K562 (cell line): Measurements from ENCODE around the gene STARD8. TPM values are rescaled to one million over a fixed set of nuclear protein-coding genes. Genes with fewer than 3 reads are reported as not detected.
A peak's percentile ranks its signal among the peaks of the same experiment; 100 is the strongest.

ENCODE experiments used
- CTBP1 ChIP-seq: fragments of 450-650 bp; IDR thresholded peaks from 2 replicates; pipeline ENCODE4 v1.6.1; 2016; ENCODE audit warnings: borderline replicate concordance
- E4F1 ChIP-seq: fragments of 250-450 bp; sonication (Bioruptor Pico); IDR thresholded peaks from 2 replicates; pipeline ENCODE4 v1.5.0; 2021; ENCODE audit warnings: mild to moderate bottlenecking, borderline replicate concordance
- HDAC1 ChIP-seq, 2 experiments: fragments of 450-650 bp; IDR thresholded peaks; 2 replicates each; pipeline ENCODE4 v1.6.1; 2016 to 2017; ENCODE audit warnings: inconsistent platforms in 1 of 2, mild to moderate bottlenecking in 1 of 2, moderate library complexity in 1 of 2
- HMGN3 ChIP-seq: IDR thresholded peaks from 2 replicates; pipeline ENCODE4 v1.6.1; 2011; ENCODE audit warnings: borderline replicate concordance, low read depth, mild to moderate bottlenecking, mixed read lengths, low read length; ENCODE audit not compliant: insufficient read length; ENCODE audit errors: extremely low read depth
- HNRNPK ChIP-seq: fragments of 200-400 bp; formaldehyde crosslinking; IDR thresholded peaks from one replicate; pipeline ENCODE4 v1.6.1; 2018; ENCODE audit warnings: mild to moderate bottlenecking, low read depth, low read length; ENCODE audit not compliant: poor library complexity, severe bottlenecking
- HNRNPL ChIP-seq: fragments of 200-400 bp; formaldehyde crosslinking; IDR thresholded peaks from 2 replicates; pipeline ENCODE4 v1.6.1; 2017; ENCODE audit warnings: low read depth, mild to moderate bottlenecking, low read length
- KAT7 ChIP-seq: sonication (generic); formaldehyde crosslinking; IDR thresholded peaks from 2 replicates; pipeline ENCODE4 v1.8.0; 2022; ENCODE audit warnings: missing genetic modification reagents, mild to moderate bottlenecking, borderline replicate concordance
- POLR2A ChIP-seq: fragments of 450-650 bp; conservative IDR thresholded peaks from 2 replicates; pipeline ENCODE4 v1.6.1; 2016
- POLR2B ChIP-seq: fragments of 450-650 bp; IDR thresholded peaks from 2 replicates; pipeline ENCODE4 v1.6.1; 2018; ENCODE audit warnings: low read depth; ENCODE audit not compliant: partially characterized antibody
- PTRF ChIP-seq: fragments of 450-650 bp; IDR thresholded peaks from 2 replicates; pipeline ENCODE4 v1.6.1; 2016; ENCODE audit warnings: mild to moderate bottlenecking, missing genetic modification characterization, missing compliant biosample characterization
- RBFOX2 ChIP-seq: fragments of 200-400 bp; formaldehyde crosslinking; IDR thresholded peaks from 2 replicates; pipeline ENCODE4 v1.6.1; 2017; ENCODE audit warnings: low read depth, mild to moderate bottlenecking, low read length, moderate library complexity
- SIX5 ChIP-seq, 2 experiments: IDR thresholded peaks; 2 replicates each; pipeline ENCODE4 v1.6.1; 2011; ENCODE audit warnings: low read length in 2 of 2, borderline replicate concordance in 1 of 2, low read depth in 1 of 2, mild to moderate bottlenecking in 1 of 2, moderate library complexity in 1 of 2; ENCODE audit not compliant: insufficient read depth in 1 of 2
- SOX6 ChIP-seq: fragments of 450-650 bp; IDR thresholded peaks from 2 replicates; pipeline ENCODE4 v1.6.1; 2014; ENCODE audit warnings: mild to moderate bottlenecking
- SUPT5H ChIP-seq: fragments of 450-650 bp; IDR thresholded peaks from 2 replicates; pipeline ENCODE4 v1.6.1; 2016
- TAF1 ChIP-seq: IDR thresholded peaks from 2 replicates; pipeline ENCODE4 v1.6.1; 2011; ENCODE audit warnings: mild to moderate bottlenecking, low read length, moderate library complexity; ENCODE audit not compliant: insufficient read depth, control insufficient read depth, severe bottlenecking; ENCODE audit errors: extremely low read depth
- TBP ChIP-seq: optimal IDR thresholded peaks from 2 replicates; pipeline ENCODE3; 2011; ENCODE audit warnings: low read depth, low read length, improper control_type of control experiment
- ZBTB17 ChIP-seq: fragments of 450-650 bp; formaldehyde crosslinking; IDR thresholded peaks from 2 replicates; pipeline ENCODE4 v1.4.0; 2020; ENCODE audit warnings: mild to moderate bottlenecking
- ZFP36 ChIP-seq: fragments of 150-350 bp; IDR thresholded peaks from 2 replicates; pipeline ENCODE4 v1.6.1; 2018; ENCODE audit warnings: low read length, low read depth; ENCODE audit not compliant: partially characterized antibody
- ZFX ChIP-seq: sonication (generic); formaldehyde crosslinking; IDR thresholded peaks from 2 replicates; pipeline ENCODE4 v1.8.0; 2022; ENCODE audit warnings: mild to moderate bottlenecking, missing genetic modification reagents, moderate library complexity
- ZNF668 ChIP-seq: fragments of 250-450 bp; sonication (Bioruptor Pico); IDR thresholded peaks from 2 replicates; pipeline ENCODE4 v1.8.0; 2022; ENCODE audit warnings: mild to moderate bottlenecking, inconsistent platforms
- polyA plus RNA-seq, 8 experiments: library from polyadenylated mRNA; depleted of rRNA in 4 of 8; stranded (reverse) in 5 of 8; unstranded in 3 of 8; fragments of >200 nt; fragmentation: Nextera tagmentation in 2 of 8; fragmentation: Illumina TruSeq in 1 of 8; extraction: Ambion mirVana in 2 of 8; extraction: Trizol in 1 of 8; gene quantifications; 2 replicates each; pipeline versions ENCODE4 v1.2.1 to v1.2.3, GENCODE V29; 2011 to 2014; ENCODE audit warnings: inconsistent platforms in 1 of 8, missing spikeins in 1 of 8
- total RNA-seq, 7 experiments: library from RNA; depleted of rRNA in 6 of 7; stranded (reverse); fragments of >200 nt in 6 of 7; fragmentation: Illumina TruSeq in 2 of 7; extraction: Trizol in 2 of 7; gene quantifications; 2 replicates each; pipeline versions ENCODE4 v1.2.1 to v1.2.3, GENCODE V29; 2011 to 2021; ENCODE audit warnings: low replicate concordance in 1 of 7
- TF ChIP-seq, protein P1 (sequence below), 2 experiments: fragments of 200-800 bp in 1 of 2; sonication (Bioruptor generic) in 1 of 2; sonication (generic) in 1 of 2; formaldehyde crosslinking in 1 of 2; IDR thresholded peaks in 1 of 2; conservative IDR thresholded peaks in 1 of 2; 2 replicates each; pipeline versions ENCODE4 v1.5.0 to v1.6.1; 2016 to 2020; ENCODE audit warnings: missing compliant biosample characterization in 1 of 2, missing genetic modification characterization in 1 of 2, missing genetic modification reagents in 1 of 2
- TF ChIP-seq, protein P2 (sequence below): fragments of 250-450 bp; sonication (Bioruptor Pico); IDR thresholded peaks from 2 replicates; pipeline ENCODE4 v1.8.0; 2022; ENCODE audit warnings: inconsistent platforms, mild to moderate bottlenecking, moderate library complexity, borderline replicate concordance

Gene STARD8
- total and polyA plus RNA-seq, 9 of the 15 experiments (the other 6 are each of a cell fraction or from before 2014, with no cell fraction given) = 1.6 to 35.0 (median 15.9) TPM

- TF ChIP-seq, protein P1, sequence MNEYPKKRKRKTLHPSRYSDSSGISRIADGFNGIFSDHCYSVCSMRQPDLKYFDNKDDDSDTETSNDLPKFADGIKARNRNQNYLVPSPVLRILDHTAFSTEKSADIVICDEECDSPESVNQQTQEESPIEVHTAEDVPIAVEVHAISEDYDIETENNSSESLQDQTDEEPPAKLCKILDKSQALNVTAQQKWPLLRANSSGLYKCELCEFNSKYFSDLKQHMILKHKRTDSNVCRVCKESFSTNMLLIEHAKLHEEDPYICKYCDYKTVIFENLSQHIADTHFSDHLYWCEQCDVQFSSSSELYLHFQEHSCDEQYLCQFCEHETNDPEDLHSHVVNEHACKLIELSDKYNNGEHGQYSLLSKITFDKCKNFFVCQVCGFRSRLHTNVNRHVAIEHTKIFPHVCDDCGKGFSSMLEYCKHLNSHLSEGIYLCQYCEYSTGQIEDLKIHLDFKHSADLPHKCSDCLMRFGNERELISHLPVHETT (CRISPR knock-in tag; conservative IDR thresholded peaks at IDR 0.05 in 1 of 2, IDR thresholded peaks at IDR 0.05 in 1 of 2) = no peak
- TF ChIP-seq SUPT5H (peak; percentile 78), TBP (peak; percentile 72), POLR2A (peak; percentile 85), SIX5 (IDR thresholded peaks at IDR 0.05; ENCODE audit: borderline replicate concordance in 1 of 2, insufficient read depth in 1 of 2, low read depth in 1 of 2, low read length in 2 of 2) (no peak), HNRNPL (peak; percentile 64; the same call in 1 of the 2 replicates), ZFP36 (peak; percentile 37), ZNF668 (CRISPR knock-in tag) (no peak), KAT7 (0 out of 2 replicates have a peak, but pooled peaks have one; percentile 30), HDAC1 (IDR thresholded peaks at IDR 0.05) (0 out of 4 replicates have a peak, but pooled peaks of 1 of the 2 experiments have one; percentile 16), TAF1 (peak; percentile 38), SOX6 (no peak), PTRF (no peak), HMGN3 (peak; percentile 31), ZFX (CRISPR knock-in tag) (peak; percentile 59), POLR2B (peak; percentile 68), CTBP1 (no peak), RBFOX2 (peak; percentile 92), ZBTB17 (CRISPR knock-in tag) (no peak), E4F1 (no peak), HNRNPK (no peak)
- TF ChIP-seq, protein P2, sequence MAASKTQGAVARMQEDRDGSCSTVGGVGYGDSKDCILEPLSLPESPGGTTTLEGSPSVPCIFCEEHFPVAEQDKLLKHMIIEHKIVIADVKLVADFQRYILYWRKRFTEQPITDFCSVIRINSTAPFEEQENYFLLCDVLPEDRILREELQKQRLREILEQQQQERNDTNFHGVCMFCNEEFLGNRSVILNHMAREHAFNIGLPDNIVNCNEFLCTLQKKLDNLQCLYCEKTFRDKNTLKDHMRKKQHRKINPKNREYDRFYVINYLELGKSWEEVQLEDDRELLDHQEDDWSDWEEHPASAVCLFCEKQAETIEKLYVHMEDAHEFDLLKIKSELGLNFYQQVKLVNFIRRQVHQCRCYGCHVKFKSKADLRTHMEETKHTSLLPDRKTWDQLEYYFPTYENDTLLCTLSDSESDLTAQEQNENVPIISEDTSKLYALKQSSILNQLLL (CRISPR knock-in tag) = no peak
Measured at GRCh38 chrX:68693481-68694434, 46.3 kb downstream of the STARD8 start (continued).
